GM18511 (cell line): ENCODE results near the gene ANKRD50.

Source experiments
- ATAC-seq: cut with Tn5 transposase; IDR thresholded peaks from one replicate; pipeline ENCODE4 v1.9.1; 2021; ENCODE audit warnings: mild to moderate bottlenecking, moderate library complexity; ENCODE audit not compliant: unreplicated experiment

ANKRD50 gene, protein sequence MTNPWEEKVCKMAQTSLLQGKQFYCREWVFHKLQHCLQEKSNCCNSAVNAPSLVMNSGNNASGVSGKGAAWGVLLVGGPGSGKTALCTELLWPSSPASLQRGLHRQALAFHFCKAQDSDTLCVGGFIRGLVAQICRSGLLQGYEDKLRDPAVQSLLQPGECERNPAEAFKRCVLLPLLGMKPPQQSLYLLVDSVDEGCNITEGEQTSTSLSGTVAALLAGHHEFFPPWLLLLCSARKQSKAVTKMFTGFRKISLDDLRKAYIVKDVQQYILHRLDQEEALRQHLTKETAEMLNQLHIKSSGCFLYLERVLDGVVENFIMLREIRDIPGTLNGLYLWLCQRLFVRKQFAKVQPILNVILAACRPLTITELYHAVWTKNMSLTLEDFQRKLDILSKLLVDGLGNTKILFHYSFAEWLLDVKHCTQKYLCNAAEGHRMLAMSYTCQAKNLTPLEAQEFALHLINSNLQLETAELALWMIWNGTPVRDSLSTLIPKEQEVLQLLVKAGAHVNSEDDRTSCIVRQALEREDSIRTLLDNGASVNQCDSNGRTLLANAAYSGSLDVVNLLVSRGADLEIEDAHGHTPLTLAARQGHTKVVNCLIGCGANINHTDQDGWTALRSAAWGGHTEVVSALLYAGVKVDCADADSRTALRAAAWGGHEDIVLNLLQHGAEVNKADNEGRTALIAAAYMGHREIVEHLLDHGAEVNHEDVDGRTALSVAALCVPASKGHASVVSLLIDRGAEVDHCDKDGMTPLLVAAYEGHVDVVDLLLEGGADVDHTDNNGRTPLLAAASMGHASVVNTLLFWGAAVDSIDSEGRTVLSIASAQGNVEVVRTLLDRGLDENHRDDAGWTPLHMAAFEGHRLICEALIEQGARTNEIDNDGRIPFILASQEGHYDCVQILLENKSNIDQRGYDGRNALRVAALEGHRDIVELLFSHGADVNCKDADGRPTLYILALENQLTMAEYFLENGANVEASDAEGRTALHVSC (N-terminal part only)

DNA sequence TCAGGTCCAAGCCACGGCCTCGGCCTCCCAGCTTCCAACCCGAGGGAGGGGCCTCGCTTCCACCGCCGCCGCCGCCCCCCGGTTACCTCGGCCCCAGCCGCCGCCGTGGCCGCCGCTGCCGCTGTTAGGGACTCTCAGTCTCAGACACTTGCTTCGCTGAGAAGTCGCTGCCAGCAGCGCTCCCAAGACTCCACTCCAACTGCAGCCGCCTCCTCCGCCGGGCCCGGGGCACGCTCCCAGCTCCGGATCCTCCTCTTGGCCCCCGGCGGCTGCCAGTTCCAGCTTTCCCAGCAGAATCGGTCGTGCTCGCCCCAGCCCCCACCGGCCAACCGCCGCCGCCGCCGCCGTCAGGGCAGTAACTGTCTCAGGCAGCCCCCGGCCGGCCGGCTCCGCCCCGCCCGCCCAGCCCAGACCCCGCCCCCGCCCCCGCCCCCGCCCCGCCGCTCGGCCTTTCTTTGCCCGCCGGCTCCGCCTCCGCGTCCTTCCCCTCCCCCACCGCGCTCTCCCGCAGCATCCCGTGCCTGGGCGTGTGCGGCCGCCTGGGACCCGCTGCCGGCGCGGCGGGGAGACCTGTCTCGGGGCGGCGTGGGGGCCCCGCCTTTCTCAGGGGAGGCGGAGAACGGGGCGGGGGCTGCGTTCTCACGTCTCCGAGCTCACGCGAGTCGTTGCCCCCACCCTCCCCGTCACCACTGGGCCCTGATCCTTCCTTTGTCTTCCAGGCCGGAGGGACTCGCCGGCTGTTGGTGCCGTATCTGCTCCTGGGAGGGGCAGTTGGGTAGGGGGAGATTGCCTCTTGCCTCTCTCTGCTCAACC, at the start of gene ANKRD50:
Gene ANKRD50, minus strand, starts transcription at position 361 of the 813 bp plus-strand sequence. CDS start 2,221 bp downstream, outside the sequence.
- ATAC-seq, result peak; percentile 79

- no peak for ATAC-seq
Measured at GRCh38 chr4:124757126-124757525, 44.6 kb upstream of the ANKRD50 start.

- ATAC-seq, result no peak
Measured at GRCh38 chr4:124754681-124755080, 42.1 kb upstream of the ANKRD50 start.

GRCh38 chr4:124753941-124754581, 41.5 kb upstream of the ANKRD50 start:
- ATAC-seq, result no peak

- no peak for ATAC-seq
Measured at GRCh38 chr4:124749421-124749820, 36.9 kb upstream of the ANKRD50 start.

- no peak for ATAC-seq
Measured at GRCh38 chr4:124748965-124749364, 36.4 kb upstream of the ANKRD50 start.

- no peak for ATAC-seq
Measured at GRCh38 chr4:124745985-124746801, 33.7 kb upstream of the ANKRD50 start.

GRCh38 chr4:124743711-124744110, 31.2 kb upstream of the ANKRD50 start:
- no peak for ATAC-seq

GRCh38 chr4:124740501-124740900, 28.0 kb upstream of the ANKRD50 start:
- no peak for ATAC-seq

- no peak for ATAC-seq
Measured at GRCh38 chr4:124738994-124739393, 26.5 kb upstream of the ANKRD50 start.

DNA sequence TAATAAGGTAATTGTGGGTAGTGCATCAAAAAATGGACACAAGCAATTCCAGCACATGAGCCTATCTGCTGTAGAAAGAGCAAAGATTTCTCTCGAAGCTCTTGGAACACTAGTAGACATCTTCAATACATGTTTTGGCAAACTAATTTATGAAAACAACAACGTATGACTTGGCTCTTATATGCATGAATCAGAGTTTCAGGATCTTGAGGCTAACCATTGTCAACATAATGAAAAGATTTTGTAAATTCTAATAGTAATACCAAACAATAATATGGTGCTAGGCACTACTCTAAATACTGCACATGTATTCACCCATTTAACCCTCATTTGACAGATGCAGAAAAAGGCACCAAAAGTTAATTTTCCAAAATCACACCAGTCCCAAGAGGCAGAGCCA, 25.1 kb upstream of the ANKRD50 start:
- no peak for ATAC-seq

- no peak for ATAC-seq
Measured at GRCh38 chr4:124736526-124736925, 24.0 kb upstream of the ANKRD50 start.

DNA sequence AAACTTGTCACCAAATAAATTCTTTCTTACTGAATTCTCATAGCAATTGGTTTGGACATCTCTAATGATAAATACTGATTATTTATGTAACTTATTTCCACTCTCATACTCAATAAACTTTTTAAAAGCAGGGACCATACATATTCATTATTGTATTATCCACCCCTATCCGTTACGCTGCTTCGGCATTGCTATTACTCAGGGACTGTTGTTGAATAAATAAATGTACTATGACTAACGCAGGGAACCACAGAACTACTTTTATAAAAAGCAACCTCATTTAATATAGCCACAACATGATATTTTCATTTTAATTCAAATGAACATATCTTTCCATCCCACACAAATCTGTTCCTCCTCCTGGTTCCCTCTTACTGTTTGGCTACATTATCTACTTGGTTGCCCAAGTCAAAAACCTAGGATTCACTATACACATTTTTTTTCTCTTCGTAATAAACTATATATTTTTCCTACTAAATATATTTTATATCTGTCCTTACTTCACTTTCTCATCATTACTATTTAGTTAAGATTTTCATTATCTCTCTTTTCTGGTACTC, 14.9 kb upstream of the ANKRD50 start:
- no peak for ATAC-seq

GRCh38 chr4:124726269-124726668, 13.7 kb upstream of the ANKRD50 start:
- ATAC-seq, result no peak

GRCh38 chr4:124722071-124722470, 9.5 kb upstream of the ANKRD50 start:
- ATAC-seq, result no peak

GRCh38 chr4:124717101-124717500, 4.6 kb upstream of the ANKRD50 start:
- ATAC-seq, result no peak

DNA sequence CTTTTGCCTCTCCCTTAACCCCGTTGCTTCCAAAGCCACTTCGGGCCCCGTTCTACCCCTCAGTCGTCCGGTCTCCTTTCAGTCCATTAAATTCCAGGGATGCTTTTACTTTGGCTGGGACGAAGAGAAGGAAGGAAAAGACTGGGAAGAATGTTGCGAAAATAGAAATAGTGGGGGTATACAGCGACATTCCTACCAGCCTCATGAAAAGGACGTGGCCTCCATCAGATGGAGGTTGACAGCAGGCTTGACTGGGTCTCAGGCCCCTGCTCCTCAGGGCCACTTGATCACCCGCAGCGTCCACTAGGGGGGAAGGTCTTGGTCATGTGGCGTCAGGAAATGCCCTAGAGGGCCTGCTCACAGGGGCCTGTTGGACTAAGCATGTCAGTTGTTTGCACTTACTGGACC, 657 bp upstream of the ANKRD50 start:
- ATAC-seq, result peak; percentile 38

DNA sequence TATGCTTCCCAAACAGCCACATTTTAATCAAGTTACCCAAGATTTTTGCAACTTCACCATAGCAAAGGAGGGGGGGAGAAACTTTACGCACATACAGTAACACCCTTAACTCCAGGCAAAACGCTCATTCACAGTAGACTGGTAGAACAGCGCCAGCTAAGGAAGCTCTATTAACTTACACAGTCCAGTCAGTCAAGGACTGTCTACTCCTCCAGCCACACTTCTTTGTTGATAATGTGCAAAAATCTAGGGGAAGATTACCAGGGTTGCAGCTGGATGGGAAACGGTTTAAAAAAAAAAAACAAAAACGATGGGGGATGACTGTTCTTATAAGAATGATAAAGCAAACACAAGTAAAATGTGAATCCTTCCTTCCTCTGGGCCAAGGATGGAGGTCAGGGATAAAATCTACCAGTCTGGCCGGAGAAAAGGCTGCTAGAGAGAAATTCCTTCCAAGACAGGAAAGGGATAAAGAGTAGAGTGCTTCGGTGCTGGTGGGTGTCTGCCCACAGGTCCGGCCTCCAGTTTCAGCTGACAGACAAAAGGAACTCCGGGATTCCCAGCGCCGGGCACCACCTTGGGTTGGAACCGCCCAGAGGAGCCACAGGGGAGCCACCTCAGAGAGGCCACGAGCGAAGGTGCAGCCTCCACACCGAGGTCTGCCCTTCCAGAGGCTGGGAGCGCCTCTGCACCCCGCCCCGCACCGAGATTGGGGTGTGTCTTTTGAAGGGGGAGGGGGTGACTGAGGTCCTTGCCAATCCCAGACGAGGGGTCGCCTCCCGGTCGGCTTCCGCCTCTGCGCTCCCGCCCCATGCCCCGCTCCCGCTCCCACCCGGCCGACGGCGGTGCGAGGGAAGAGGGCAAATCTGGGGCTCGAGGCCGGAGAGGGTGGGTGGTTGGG, 811 bp downstream of the ANKRD50 start:
- peak; percentile 32 for ATAC-seq
